WTC11 (cell line): ENCODE results near the gene ATP2C1. TPM values are rescaled to one million over a fixed set of nuclear protein-coding genes. Genes with fewer than 3 reads are reported as not detected.

Experiments used
- ATAC-seq: fragments of 200-7000 bp; cut with Tn5 transposase; 2 replicates; pipeline ENCODE4 v1.10.0; 2021; ENCODE audit warnings: mild to moderate bottlenecking, moderate library complexity
- CTCF ChIA-PET: fragments of 300-600 bp; sonication (Branson Sonifier 250); formaldehyde crosslinking; loops from one replicate; lab custom pipeline; 2021; ENCODE audit warnings: antibody characterized with exemption; lab: Charles Lee
- POLR2A ChIA-PET: fragments of 350-600 bp; sonication (Branson Sonifier 250); formaldehyde crosslinking; loops from one replicate; lab custom pipeline; 2021; ENCODE audit warnings: antibody characterized with exemption; lab: Charles Lee
- DNase-seq: peaks from one replicate; pipeline ENCODE4 v3.0.0; 2021; ENCODE audit warnings: low spot score
- H3K27ac Mint-ChIP-seq: 2 replicates; pipeline ENCODE4 v1.8.0; 2021; ENCODE audit warnings: mixed read lengths
- H3K27me3 Mint-ChIP-seq: 2 replicates; pipeline ENCODE4 v1.8.0; 2021; ENCODE audit warnings: low read depth, mild to moderate bottlenecking, moderate library complexity, mixed read lengths
- H3K36me3 Mint-ChIP-seq: 2 replicates; pipeline ENCODE4 v1.8.0; 2021; ENCODE audit warnings: mixed read lengths
- H3K4me1 Mint-ChIP-seq: 2 replicates; pipeline ENCODE4 v1.8.0; 2022; ENCODE audit warnings: mixed read lengths
- H3K4me3 Mint-ChIP-seq: 2 replicates; pipeline ENCODE4 v1.8.0; 2021; ENCODE audit warnings: mild to moderate bottlenecking, moderate library complexity, mixed read lengths
- H3K9me3 Mint-ChIP-seq: 2 replicates; pipeline ENCODE4 v1.8.0; 2021; ENCODE audit warnings: mixed read lengths
- CREM ChIP-seq: sonication (generic); formaldehyde crosslinking; IDR thresholded peaks from 2 replicates; pipeline ENCODE4 v1.8.1; 2022; ENCODE audit warnings: mild to moderate bottlenecking, missing genetic modification reagents, moderate library complexity
- CTCF ChIP-seq: fragments of 200-600 bp; IDR thresholded peaks from 2 replicates; pipeline ENCODE4 v1.8.0; 2022; ENCODE audit warnings: antibody characterized with exemption
- FOXJ3 ChIP-seq: sonication (generic); formaldehyde crosslinking; IDR thresholded peaks from 2 replicates; pipeline ENCODE4 v1.9.0; 2021; ENCODE audit warnings: missing genetic modification reagents, mild to moderate bottlenecking, borderline replicate concordance
- KAT7 ChIP-seq: sonication (generic); formaldehyde crosslinking; IDR thresholded peaks from 2 replicates; pipeline ENCODE4 v1.8.1; 2023; ENCODE audit warnings: missing genetic modification reagents, mild to moderate bottlenecking, borderline replicate concordance
- MLX ChIP-seq: sonication (generic); formaldehyde crosslinking; IDR thresholded peaks from 2 replicates; pipeline ENCODE4 v1.8.1; 2023; ENCODE audit warnings: mild to moderate bottlenecking, missing genetic modification reagents, moderate library complexity
- MYBL2 ChIP-seq: sonication (generic); formaldehyde crosslinking; IDR thresholded peaks from 2 replicates; pipeline ENCODE4 v1.8.1; 2023; ENCODE audit warnings: mild to moderate bottlenecking, moderate library complexity, missing genetic modification reagents
- NFATC4 ChIP-seq: fragments of 250-450 bp; sonication (Bioruptor Pico); IDR thresholded peaks from 2 replicates; pipeline ENCODE4 v1.9.0; 2021; ENCODE audit warnings: mild to moderate bottlenecking
- NFE2L1 ChIP-seq: sonication (generic); formaldehyde crosslinking; IDR thresholded peaks from 2 replicates; pipeline ENCODE4 v1.8.1; 2023; ENCODE audit warnings: missing genetic modification reagents
- NFYB ChIP-seq: sonication (generic); formaldehyde crosslinking; conservative IDR thresholded peaks from 2 replicates; pipeline ENCODE4 v1.8.0; 2022; ENCODE audit warnings: low read depth, missing genetic modification reagents
- OVOL2 ChIP-seq: fragments of 250-450 bp; sonication (Bioruptor Pico); IDR thresholded peaks from 2 replicates; pipeline ENCODE4 v1.9.0; 2021; ENCODE audit warnings: mild to moderate bottlenecking, borderline replicate concordance
- RORB ChIP-seq: fragments of 250-450 bp; sonication (Bioruptor Pico); IDR thresholded peaks from 2 replicates; pipeline ENCODE4 v1.9.0; 2021; ENCODE audit warnings: mild to moderate bottlenecking
- SMAD4 ChIP-seq: sonication (generic); formaldehyde crosslinking; IDR thresholded peaks from 2 replicates; pipeline ENCODE4 v1.8.0; 2022; ENCODE audit warnings: mild to moderate bottlenecking, missing genetic modification reagents
- TEAD1 ChIP-seq: sonication (generic); formaldehyde crosslinking; IDR thresholded peaks from 2 replicates; pipeline ENCODE4 v1.8.0; 2022; ENCODE audit warnings: mild to moderate bottlenecking, missing genetic modification reagents
- TEAD4 ChIP-seq: sonication (generic); formaldehyde crosslinking; IDR thresholded peaks from 2 replicates; pipeline ENCODE4 v1.8.0; 2022; ENCODE audit warnings: mild to moderate bottlenecking, missing genetic modification reagents
- ZNF138 ChIP-seq: sonication (generic); formaldehyde crosslinking; conservative IDR thresholded peaks from 2 replicates; pipeline ENCODE4 v1.8.1; 2022; ENCODE audit warnings: mild to moderate bottlenecking, moderate library complexity, missing genetic modification reagents
- total RNA-seq: library from RNA; stranded (reverse); gene quantifications from 3 replicates; pipeline ENCODE4 v1.2.3, GENCODE V29; 2021
- TF ChIP-seq, protein P1 (sequence below): sonication (generic); formaldehyde crosslinking; IDR thresholded peaks from 2 replicates; pipeline ENCODE4 v1.8.0; 2022; ENCODE audit warnings: mild to moderate bottlenecking, missing genetic modification reagents
- TF ChIP-seq, protein P2 (sequence below): sonication (generic); formaldehyde crosslinking; IDR thresholded peaks from 2 replicates; pipeline ENCODE4 v1.8.0; 2022; ENCODE audit warnings: mild to moderate bottlenecking, missing genetic modification reagents
- TF ChIP-seq, protein P3 (sequence below): fragments of 250-450 bp; sonication (Bioruptor Pico); IDR thresholded peaks from 2 replicates; pipeline ENCODE4 v1.8.0; 2021; ENCODE audit warnings: mild to moderate bottlenecking

Gene ATP2C1
- total RNA-seq, 1 experiment from 2014 or later: 62.5 TPM

- no peaks in the 10 kb centered on the region for H3K9me3 Mint-ChIP-seq
- ChIA-PET CTCF (no interaction called here), POLR2A (no interaction called here)
These were observed 54.3 kb downstream of the ATP2C1 start for GRCh38 chr3:130948001-130948773.

GRCh38 chr3:130948929-130949328 is 55.0 kb downstream of the ATP2C1 start:
- H3K4me3 Mint-ChIP-seq: no peak overlapping the region
- ChIA-PET CTCF (no interaction called here), POLR2A (no interaction called here)
- H3K9me3 Mint-ChIP-seq: no peaks in the 10 kb centered on the region
- peaks cover 28% of the 10 kb centered on the region for H3K36me3 Mint-ChIP-seq
- H3K4me1 Mint-ChIP-seq: peaks cover 3% of the 10 kb centered on the region
- ATAC-seq: no peak
- no peaks in the 10 kb centered on the region for H3K27me3 Mint-ChIP-seq
- no peak overlapping the region for H3K27ac Mint-ChIP-seq
- no peak for DNase-seq
- no peak for TF ChIP-seq NFYB
- TF ChIP-seq KAT7 (CRISPR knock-in tag): no peak
- TF ChIP-seq NFATC4 (CRISPR knock-in tag): no peak
- TF ChIP-seq, protein P1, sequence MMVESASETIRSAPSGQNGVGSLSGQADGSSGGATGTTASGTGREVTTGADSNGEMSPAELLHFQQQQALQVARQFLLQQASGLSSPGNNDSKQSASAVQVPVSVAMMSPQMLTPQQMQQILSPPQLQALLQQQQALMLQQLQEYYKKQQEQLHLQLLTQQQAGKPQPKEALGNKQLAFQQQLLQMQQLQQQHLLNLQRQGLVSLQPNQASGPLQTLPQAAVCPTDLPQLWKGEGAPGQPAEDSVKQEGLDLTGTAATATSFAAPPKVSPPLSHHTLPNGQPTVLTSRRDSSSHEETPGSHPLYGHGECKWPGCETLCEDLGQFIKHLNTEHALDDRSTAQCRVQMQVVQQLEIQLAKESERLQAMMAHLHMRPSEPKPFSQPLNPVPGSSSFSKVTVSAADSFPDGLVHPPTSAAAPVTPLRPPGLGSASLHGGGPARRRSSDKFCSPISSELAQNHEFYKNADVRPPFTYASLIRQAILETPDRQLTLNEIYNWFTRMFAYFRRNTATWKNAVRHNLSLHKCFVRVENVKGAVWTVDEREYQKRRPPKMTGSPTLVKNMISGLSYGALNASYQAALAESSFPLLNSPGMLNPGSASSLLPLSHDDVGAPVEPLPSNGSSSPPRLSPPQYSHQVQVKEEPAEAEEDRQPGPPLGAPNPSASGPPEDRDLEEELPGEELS (CRISPR knock-in tag): no peak
- TF ChIP-seq MYBL2: no peak
- no peak for TF ChIP-seq SMAD4 (CRISPR knock-in tag)
- no peak for TF ChIP-seq ZNF138 (CRISPR knock-in tag)
- no peak for TF ChIP-seq NFE2L1
- TF ChIP-seq CREM (CRISPR knock-in tag): no peak
- TF ChIP-seq, protein P2, sequence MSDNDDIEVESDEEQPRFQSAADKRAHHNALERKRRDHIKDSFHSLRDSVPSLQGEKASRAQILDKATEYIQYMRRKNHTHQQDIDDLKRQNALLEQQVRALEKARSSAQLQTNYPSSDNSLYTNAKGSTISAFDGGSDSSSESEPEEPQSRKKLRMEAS (CRISPR knock-in tag): no peak
- no peak for TF ChIP-seq TEAD1 (CRISPR knock-in tag)
- no peak for TF ChIP-seq FOXJ3 (CRISPR knock-in tag)
- TF ChIP-seq MLX: no peak
- TF ChIP-seq TEAD4 (CRISPR knock-in tag): no peak
- TF ChIP-seq CTCF: no peak

More at GRCh38 chr3:130948001-130948773, 54.3 kb downstream of the ATP2C1 start:
- DNase-seq (no peak), ATAC-seq (no peak)
- Mint-ChIP-seq H3K27ac (0 out of 2 replicates have a peak overlapping the region, but pooled peaks have one; percentile 10), H3K4me3 (no peak overlapping the region), H3K36me3 (peaks cover 28% of the 10 kb centered on the region), H3K27me3 (no peaks in the 10 kb centered on the region), H3K4me1 (peaks cover 3% of the 10 kb centered on the region)
- TF ChIP-seq OVOL2: no peak
- no peak for TF ChIP-seq MLX
- no peak for TF ChIP-seq CTCF
- TF ChIP-seq, protein P3, sequence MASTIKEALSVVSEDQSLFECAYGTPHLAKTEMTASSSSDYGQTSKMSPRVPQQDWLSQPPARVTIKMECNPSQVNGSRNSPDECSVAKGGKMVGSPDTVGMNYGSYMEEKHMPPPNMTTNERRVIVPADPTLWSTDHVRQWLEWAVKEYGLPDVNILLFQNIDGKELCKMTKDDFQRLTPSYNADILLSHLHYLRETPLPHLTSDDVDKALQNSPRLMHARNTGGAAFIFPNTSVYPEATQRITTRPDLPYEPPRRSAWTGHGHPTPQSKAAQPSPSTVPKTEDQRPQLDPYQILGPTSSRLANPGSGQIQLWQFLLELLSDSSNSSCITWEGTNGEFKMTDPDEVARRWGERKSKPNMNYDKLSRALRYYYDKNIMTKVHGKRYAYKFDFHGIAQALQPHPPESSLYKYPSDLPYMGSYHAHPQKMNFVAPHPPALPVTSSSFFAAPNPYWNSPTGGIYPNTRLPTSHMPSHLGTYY (CRISPR knock-in tag): no peak
- TF ChIP-seq, protein P1 (CRISPR knock-in tag): no peak
- no peak for TF ChIP-seq RORB (CRISPR knock-in tag)
